Loucy (cell line): ENCODE results near the gene SLC36A2.
A peak's percentile ranks its signal among the peaks of the same experiment; 100 is the strongest.

Experiments used
- H2AFZ ChIP-seq: fragments of 200-600 bp; sonication (generic); 2 replicates; pipeline ENCODE4 v1.6.0; 2016; ENCODE audit warnings: antibody characterized with exemption, mild to moderate bottlenecking, low read length, moderate library complexity
- H3F3A ChIP-seq: fragments of 200-600 bp; 2 replicates; pipeline ENCODE4 v1.6.0; 2016; ENCODE audit warnings: antibody characterized with exemption, low read depth, mild to moderate bottlenecking
- H3K27me3 ChIP-seq: fragments of 200-600 bp; sonication (generic); 2 replicates; pipeline ENCODE4 v1.6.1; 2014; ENCODE audit warnings: low read length, mild to moderate bottlenecking; ENCODE audit not compliant: insufficient read depth, poor library complexity, severe bottlenecking
- H3K36me3 ChIP-seq: fragments of 200-600 bp; sonication (generic); 2 replicates; pipeline ENCODE4 v1.6.1; 2016; ENCODE audit warnings: low read length; ENCODE audit not compliant: insufficient read depth
- H3K4me1 ChIP-seq: fragments of 200-600 bp; sonication (generic); 2 replicates; pipeline ENCODE4 v1.5.1; 2014; ENCODE audit warnings: low read length, mild to moderate bottlenecking; ENCODE audit not compliant: insufficient read depth, poor library complexity, severe bottlenecking
- H3K4me2 ChIP-seq: fragments of 200-600 bp; sonication (generic); 2 replicates; pipeline ENCODE4 v1.6.0; 2014; ENCODE audit warnings: antibody characterized with exemption, low read length, low read depth, mild to moderate bottlenecking; ENCODE audit not compliant: poor library complexity, severe bottlenecking
- H3K4me3 ChIP-seq: fragments of 200-600 bp; sonication (generic); 2 replicates; pipeline ENCODE4 v1.5.1; 2014; ENCODE audit warnings: low read length, mild to moderate bottlenecking, mixed read lengths; ENCODE audit not compliant: poor library complexity, severe bottlenecking
- H3K79me2 ChIP-seq: fragments of 200-600 bp; sonication (generic); 2 replicates; pipeline ENCODE4 v1.6.1; 2014; ENCODE audit warnings: low read length; ENCODE audit not compliant: insufficient read depth
- H3K9ac ChIP-seq: fragments of 200-600 bp; sonication (generic); 2 replicates; pipeline ENCODE4 v1.6.0; 2014; ENCODE audit warnings: mild to moderate bottlenecking, low read depth, low read length, moderate library complexity; ENCODE audit not compliant: poor library complexity, severe bottlenecking
- H3K9me2 ChIP-seq: fragments of 200-600 bp; sonication (generic); replicated peaks from 2 replicates; pipeline ENCODE4 v1.6.1; 2016; ENCODE audit warnings: low read depth, low read length, mixed read lengths
- H3K9me3 ChIP-seq: fragments of 200-600 bp; sonication (generic); 2 replicates; pipeline ENCODE4 v1.6.1; 2014; ENCODE audit warnings: mild to moderate bottlenecking, antibody characterized with exemption, low read length, low read depth; ENCODE audit not compliant: insufficient read depth
- H4K20me1 ChIP-seq: fragments of 200-600 bp; sonication (generic); 2 replicates; pipeline ENCODE4 v1.6.0; 2014; ENCODE audit warnings: antibody characterized with exemption, low read length, mild to moderate bottlenecking; ENCODE audit not compliant: insufficient read depth, poor library complexity, severe bottlenecking
- CTCF ChIP-seq: fragments of 200-600 bp; sonication (generic); conservative IDR thresholded peaks from 2 replicates; pipeline ENCODE4 v1.5.1; 2014; ENCODE audit warnings: mild to moderate bottlenecking, antibody characterized with exemption, low read length
- EZH2phosphoT487 ChIP-seq: fragments of 200-600 bp; IDR thresholded peaks from 2 replicates; pipeline ENCODE4 v1.6.1; 2018; ENCODE audit warnings: antibody characterized with exemption, mild to moderate bottlenecking, moderate library complexity, borderline replicate concordance

SLC36A2 gene

GRCh38 chr5:151320481-151320880 lies 26.9 kb downstream of the SLC36A2 start:
- no peaks in the 10 kb centered on the region for H4K20me1 ChIP-seq
- H3K9ac ChIP-seq = no peak overlapping the region
- no peaks in the 10 kb centered on the region for H3K36me3 ChIP-seq
- TF ChIP-seq EZH2phosphoT487 (no peak), CTCF (no peak)
- no peak overlapping the region for H3K4me2 ChIP-seq
- H3K27me3 ChIP-seq = no peaks in the 10 kb centered on the region
- no peaks in the 10 kb centered on the region for H3K4me1 ChIP-seq
- no peaks in the 10 kb centered on the region for H3K79me2 ChIP-seq
- H3K9me2 ChIP-seq = no peaks in the 10 kb centered on the region
- peaks cover 2% of the 10 kb centered on the region; the same call in 1 of the 2 replicates for H3F3A ChIP-seq
- H3K9me3 ChIP-seq = no peaks in the 10 kb centered on the region
- H3K4me3 ChIP-seq = no peak overlapping the region
- no peak overlapping the region for H2AFZ ChIP-seq

GRCh38 chr5:151318850-151319732 lies 28.3 kb downstream of the SLC36A2 start:
- Histone ChIP-seq H3F3A (peaks cover 2% of the 10 kb centered on the region; the same call in 1 of the 2 replicates), H2AFZ (peak overlapping the region; percentile 79), H3K4me1 (no peaks in the 10 kb centered on the region), H3K4me2 (no peak overlapping the region), H3K4me3 (no peak overlapping the region), H3K9me2 (no peaks in the 10 kb centered on the region), H3K36me3 (no peaks in the 10 kb centered on the region), H4K20me1 (no peaks in the 10 kb centered on the region), H3K79me2 (no peaks in the 10 kb centered on the region), H3K27me3 (no peaks in the 10 kb centered on the region), H3K9ac (no peak overlapping the region), H3K9me3 (no peaks in the 10 kb centered on the region)
- TF ChIP-seq EZH2phosphoT487 (no peak), CTCF (peak; percentile 50)

GRCh38 chr5:151317871-151318270 lies 29.5 kb downstream of the SLC36A2 start:
- no peak overlapping the region for H2AFZ ChIP-seq
- no peak overlapping the region for H3K4me2 ChIP-seq
- H3K9ac ChIP-seq = no peak overlapping the region
- no peaks in the 10 kb centered on the region for H3K79me2 ChIP-seq
- H3K27me3 ChIP-seq = no peaks in the 10 kb centered on the region
- H4K20me1 ChIP-seq = no peaks in the 10 kb centered on the region
- no peak overlapping the region for H3K4me3 ChIP-seq
- H3K9me3 ChIP-seq = no peaks in the 10 kb centered on the region
- no peaks in the 10 kb centered on the region for H3K36me3 ChIP-seq
- no peak for TF ChIP-seq EZH2phosphoT487
- no peak for TF ChIP-seq CTCF
- H3F3A ChIP-seq = peaks cover 2% of the 10 kb centered on the region; the same call in 1 of the 2 replicates
- no peaks in the 10 kb centered on the region for H3K4me1 ChIP-seq
- no peaks in the 10 kb centered on the region for H3K9me2 ChIP-seq
